ENCODE data around the gene DIDO1.
A peak's percentile ranks its signal among the peaks of the same experiment; 100 is the strongest.
"Not testable (repeated sequence)": the region's sequence is repeated elsewhere in the genome, so short reads cannot be mapped to it uniquely, and the experiment has no call there.

DIDO1 gene

DNA sequence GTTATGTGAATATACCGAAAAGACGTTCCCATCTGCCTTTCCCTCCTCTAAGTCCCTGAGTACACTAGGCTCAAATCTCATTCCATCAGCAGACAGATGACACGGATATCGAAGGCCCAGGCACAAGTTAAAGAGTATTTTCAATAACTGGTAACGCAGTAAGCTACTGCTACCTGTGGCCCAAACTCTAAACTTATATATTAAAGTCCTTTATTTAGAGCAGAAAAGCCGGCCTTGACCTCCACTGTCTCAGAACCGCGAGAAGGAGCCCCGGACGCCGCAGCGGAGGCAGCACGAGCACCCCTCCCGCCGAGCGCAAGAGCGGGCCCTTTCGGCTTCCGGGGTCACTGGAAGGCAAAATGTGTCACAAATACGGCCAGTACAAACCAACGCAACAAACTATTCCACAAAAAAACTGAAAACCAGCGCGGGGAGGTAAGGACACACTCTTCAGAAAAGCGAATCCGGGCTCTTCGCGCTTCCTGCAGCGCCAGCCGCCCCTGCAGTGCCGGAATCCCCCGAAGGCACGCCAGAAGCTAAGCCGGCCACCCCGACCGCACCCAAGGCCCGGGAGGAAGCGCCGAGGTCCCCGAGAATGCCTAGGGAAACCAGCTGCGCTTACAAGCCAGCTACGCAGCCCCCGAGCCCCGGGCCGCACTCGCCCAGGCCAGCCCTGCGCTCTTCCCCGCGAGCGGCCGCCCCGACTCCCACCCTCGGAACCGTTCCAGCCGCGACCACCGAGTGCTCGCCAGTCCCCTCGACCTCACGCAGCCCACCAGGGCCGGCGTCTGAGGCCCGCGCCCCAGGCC is 681 bp downstream of the DIDO1 start:
- DNase-seq = peak; percentile 69 to 78

DNA sequence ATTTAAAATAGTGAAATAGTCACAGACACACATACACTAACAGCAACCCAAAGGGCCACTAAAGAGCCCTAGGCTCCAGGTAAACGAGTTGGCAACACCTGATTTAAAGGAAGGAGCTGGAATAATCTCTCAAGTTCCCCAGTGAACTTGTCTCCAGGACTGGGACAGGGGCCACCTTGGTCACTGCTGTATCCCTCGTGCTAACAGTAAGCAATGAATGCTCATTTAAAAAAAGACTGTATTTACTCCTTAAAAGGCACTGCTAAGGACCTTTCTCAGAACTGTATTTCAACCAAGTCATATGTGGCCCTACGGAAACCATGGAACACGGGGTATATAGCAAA is 1.3 kb downstream of the DIDO1 start:
- DNase-seq = no peak

DNA sequence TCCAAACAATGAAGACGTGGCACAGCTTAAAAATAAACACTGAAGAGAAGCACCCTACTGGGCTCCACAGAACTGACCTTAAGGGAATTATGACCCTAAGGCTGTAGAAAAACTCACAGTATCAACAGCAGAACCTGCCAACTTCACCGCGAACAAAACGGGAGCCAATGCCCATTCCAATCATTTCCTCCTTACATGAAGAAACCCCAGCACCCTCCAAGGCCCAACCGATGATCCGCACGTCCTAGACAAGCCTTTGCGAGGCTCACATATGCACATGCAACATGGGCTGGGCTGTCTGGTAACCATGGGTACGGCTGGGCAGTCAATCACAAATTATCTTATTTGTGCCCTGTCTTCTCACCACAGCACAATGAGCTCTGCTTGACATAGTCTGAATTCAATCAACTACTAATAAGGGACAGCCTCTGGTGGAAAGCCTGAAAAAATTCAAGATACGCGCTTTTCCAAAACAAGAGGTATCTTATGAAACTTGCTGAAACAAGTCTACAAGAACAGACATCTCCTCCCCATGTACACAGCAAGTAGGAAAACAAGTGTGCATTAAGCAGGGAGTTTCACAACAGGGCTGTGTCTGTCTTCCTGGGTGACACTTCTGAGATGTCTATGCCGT is 1.7 kb downstream of the DIDO1 start:
- DNase-seq = no peak

DNA sequence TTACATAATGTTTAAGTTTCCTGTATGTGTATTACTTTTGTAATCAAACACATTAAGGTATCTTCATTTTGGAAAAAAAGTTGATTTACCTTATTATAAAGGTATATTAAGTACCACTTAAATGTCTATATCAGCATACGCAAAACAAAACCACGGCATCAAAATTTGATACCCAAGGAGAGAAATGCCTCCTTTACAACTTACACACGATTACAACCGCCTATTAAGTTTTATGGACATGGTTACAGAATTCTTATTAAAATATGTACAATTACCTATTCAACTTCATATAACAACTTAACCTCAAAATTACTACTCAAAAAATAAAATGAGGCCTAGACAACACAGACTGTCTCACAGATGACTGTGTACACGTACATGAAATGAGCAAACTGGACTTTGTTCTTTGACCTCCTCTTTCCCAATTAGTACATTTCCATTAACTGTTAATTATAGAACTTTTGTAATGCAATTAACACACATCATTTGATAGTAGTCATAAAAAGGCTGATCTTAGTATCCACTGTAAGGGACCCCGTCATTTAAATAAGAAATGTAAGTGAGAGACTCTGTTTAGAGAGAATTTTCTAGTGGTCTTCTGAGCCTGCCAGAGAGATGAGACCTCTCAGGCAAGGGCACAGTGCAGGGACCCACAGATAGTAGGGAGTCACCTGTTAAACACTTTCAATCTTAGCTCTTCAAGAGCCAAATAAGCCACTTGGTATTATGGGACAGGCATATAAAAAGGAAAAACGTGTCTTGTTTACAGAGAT is 2.5 kb downstream of the DIDO1 start:
- no peak for DNase-seq

DNA sequence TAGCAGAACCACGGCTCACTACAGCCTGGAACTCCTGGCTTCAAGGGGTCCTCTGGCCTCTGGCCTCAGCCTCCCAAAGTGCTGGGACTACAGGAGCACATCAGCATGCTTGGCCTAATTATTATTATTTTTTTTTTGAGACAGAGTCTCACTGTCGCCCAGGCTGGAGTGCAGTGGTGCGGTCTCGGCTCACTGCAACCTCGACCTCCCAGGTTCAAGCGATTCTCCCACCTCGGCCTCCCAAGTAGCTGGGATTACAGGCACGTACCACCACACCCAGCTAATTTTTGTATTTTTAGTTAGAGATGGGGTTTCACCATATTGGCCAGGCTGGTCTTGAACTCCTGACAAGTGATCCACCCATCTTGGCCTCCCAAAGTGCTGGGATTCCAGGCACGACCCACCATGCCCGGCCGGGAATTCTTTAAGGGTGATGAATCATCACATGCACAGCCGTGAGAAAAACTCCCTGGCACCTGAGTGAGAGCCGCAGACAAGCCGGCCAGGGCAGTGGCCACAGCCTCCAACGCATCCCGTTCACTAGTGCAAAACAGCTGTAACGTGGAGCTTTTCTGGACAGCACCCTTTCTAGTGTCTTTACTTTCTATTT is 3.1 kb downstream of the DIDO1 start:
- not testable (repeated sequence) for DNase-seq

DNA sequence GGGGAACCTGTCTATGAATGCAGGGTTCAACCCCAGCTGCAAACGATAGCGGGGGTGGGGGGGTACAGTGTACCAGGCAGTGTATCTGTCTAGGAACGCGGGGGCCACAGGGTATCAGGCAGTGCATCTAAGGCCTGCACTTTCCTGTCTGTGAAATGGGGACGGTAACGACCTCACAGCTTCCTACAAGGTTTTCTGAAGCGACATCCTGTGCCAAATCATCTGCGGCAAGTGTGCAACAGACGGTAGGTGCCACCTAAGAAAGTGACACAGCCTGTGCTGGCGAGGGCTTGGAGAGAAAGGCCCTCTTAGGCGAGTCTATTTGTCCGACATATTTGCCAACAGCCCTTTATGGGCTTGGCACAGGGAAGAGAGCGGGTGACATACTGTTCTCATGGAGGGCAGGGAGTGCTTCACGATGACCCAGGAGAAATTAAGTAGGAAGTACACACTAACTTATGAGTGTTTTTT is 3.8 kb downstream of the DIDO1 start:
- no peak for DNase-seq

DNA sequence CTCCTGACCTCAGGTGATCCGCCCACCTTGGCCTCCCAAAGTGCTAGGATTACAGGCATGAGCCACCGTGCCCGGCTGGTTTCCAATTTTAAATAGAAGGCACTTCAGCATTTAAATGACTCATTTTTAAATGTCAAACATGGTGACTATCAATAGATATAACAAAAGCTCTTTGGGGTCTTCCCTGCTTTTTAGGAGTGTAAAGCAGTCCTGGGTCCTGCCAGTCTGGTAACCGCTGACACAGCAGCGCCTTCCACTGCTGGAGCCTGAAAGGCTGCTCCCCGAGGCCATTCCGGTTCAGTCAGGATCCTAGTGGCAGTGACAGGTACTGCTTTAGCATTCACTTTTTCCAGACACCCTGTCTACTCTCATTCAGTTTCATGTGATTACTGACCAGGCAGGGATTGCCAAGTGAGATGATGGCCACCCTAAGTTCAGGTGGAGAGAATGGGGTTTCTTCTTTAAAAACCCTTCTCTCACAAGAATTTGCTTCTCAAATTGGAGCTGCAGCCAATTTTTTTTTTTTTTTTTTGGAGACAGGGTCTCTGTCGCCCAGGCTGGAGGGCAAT is 5.1 kb downstream of the DIDO1 start:
- DNase-seq = peak; percentile 49 to 74

DNA sequence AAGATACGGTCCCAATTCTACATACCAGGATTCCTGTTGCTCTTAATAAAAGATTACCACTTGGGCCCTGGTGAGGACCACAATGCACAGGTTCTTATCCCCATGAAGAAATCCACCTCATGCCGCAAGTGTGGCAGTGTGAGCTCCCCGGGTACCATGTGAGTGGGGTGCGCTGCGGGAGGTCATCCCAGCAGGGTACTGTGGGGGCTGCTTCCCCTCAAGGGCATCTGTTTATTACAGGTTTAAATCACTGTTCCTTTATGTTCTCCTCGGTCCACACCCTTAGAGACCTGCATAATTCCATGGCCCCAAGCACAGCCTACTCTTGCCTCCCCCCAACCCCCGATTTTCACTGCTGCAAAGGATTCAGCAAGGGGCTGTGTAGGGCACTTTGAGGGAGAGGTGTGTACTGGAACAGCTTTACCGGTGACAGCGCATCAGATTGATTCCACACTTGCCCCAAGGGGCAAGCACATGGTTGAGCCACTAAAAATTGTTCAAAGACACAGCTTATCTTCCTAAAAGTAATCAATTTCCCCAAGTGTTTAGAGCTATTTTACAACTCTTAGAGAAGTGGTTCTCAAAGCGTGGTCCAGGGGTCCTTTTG is 6.2 kb downstream of the DIDO1 start:
- no peak for DNase-seq

DNA sequence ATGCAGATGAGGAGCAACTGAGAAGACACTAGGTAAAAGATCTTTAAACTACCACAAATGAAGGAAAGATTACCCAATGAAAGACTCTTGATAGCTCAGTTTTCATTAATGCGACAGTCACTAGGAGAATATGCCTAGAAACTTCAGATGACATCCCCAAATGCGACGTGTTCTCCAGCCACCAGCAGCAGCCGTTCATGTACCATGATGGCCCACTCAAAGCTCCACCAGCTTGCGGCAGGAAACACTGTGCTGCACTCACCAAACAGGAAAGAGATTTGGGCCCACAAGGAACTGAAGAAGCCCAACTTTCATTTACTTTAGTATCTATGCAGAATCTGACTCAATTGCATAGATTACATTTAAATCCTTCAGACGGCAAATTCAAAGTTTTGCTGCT is 7.5 kb downstream of the DIDO1 start:
- DNase-seq = no peak

DNA sequence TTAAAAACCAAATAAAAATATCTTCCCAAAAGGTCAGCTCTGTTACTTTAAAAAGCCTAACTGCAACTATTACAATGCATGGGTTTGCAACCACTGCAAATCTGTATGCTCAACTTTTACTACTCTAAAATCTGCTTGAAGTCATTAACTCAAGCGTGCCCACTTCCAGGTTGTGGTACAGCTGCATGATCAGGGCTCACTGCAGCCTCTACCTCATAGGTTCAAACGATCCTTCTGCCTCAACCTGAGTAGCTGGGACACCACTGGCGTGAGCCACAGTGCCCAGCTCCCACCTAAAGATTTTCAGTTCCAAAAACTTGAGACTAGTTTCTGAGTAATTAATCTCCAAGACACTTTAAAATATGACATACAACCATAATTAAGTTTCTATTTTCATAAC is 8.2 kb downstream of the DIDO1 start:
- no peak for DNase-seq

DNA sequence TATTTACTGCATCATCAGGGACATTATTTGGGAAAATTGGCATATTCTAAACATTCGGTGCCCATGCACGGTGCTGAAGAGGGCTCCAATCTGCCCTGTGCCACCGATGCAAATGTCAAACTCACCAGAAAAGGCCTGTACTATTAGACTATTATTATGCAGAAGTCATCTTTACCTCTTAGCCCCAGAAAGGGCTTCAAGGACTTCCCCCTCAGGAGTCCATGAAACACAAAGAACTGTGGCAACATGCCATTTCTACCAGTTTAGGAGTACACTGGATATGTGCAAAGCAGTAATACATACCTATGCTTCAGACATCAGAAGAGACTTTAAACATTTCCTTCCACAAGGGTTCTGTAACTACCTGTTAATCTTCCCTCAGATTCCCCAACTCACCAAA is 8.6 kb downstream of the DIDO1 start:
- DNase-seq = no peak

DNA sequence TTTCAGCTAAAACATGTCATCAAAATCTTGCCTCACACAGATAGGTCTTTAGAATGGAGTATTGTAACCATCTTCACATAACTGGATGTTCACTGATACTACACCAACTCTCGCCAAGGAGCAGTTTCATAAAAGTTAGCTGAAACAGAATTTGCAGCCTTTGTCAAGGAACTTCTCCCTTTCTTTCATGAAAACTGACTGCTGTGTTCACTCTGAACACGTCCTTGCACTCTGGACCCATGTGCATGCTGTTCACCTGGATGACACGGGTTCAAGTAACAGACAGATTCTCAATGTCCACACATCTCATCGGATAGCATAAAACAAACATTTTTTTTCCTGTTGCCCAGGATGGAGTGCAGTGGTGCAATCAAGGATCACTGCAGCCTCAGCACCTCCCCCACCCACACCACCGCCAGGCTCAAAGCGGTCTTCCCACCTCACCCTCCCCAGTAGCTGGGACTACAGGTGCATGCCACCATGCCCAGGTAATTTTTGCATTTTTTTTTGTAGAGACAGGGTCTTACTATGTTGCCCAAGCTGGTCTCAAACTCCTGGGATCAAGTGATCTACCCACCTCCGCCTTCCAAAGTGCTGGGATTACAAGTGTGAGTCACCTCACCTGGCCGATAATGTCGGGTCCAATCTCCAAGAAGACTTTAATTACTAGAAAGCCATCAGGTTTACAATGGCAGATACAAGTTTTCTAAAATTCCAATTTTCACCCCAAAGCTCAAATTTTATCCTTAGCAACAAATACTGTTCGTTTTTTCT is 9.4 kb downstream of the DIDO1 start:
- DNase-seq = no peak

DNA sequence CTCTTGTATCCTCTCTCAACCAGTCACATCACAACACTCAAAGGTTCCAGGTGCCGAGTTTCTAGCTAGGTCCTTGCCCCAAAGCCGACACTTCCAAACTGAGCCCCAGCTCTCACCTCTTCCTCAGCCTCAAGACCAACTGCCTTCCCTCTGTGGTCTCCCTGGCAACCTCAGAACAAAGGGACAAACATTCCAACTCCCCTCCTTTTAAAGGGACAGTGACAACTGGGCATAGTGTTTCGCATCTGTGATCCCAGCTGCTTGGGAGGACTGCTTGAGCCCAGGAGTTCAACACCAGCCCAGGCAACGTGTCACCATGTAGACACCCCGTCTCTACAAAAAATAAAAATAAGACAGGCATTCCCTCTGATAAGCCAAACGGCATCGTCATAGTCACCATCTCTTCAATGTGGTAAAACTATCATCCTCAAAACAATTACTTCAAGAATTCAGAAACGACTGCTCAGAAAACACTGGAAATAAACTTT is 11.3 kb downstream of the DIDO1 start:
- DNase-seq = no peak

DNA sequence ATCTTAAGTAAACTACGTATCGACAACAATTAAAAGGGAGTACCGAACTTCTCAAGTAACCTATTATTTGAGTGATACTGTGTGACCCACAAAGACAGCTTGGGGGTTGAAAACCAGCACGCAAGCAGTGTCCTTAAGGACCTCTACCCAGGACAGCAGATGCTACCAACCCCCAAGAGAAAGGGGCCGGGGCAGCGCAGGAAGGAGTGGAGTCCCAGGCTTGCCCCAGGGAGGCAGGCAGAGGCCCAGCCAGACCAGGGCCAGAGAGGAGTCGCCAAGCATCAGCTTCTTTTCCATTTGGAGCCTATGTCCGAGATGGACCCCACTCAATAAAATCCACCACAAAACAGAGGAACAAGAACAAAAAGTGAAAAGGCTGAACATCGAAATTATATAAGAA is 11.9 kb downstream of the DIDO1 start:
- DNase-seq = no peak

DNA sequence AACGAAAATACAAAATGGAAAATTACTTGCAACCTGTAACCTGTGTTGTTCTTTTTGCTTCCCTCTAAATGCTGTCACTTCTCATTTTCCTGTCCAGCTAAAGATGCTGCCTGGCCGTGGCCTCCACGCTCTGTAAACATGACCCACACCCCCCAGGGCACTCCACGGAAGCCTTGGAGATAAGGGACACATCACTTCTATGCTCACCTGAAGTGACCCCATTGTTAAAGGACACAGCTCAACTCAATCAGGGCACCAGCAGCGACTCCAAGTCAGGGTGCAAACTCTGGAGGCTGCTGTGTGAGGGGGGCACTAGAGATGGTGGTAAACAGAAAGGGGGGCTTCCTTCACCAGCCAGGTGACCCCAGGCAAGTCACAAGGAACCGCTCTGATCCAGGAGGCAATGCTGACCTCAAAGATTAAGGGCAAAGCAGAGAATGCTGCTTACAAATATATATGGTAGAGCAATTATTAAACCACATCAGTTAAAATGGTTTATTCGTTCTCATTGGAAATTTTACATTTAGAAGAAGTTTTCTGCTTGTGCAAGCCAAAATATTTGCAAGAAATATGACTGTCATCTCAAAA is 13.2 kb downstream of the DIDO1 start:
- no peak for DNase-seq

DNA sequence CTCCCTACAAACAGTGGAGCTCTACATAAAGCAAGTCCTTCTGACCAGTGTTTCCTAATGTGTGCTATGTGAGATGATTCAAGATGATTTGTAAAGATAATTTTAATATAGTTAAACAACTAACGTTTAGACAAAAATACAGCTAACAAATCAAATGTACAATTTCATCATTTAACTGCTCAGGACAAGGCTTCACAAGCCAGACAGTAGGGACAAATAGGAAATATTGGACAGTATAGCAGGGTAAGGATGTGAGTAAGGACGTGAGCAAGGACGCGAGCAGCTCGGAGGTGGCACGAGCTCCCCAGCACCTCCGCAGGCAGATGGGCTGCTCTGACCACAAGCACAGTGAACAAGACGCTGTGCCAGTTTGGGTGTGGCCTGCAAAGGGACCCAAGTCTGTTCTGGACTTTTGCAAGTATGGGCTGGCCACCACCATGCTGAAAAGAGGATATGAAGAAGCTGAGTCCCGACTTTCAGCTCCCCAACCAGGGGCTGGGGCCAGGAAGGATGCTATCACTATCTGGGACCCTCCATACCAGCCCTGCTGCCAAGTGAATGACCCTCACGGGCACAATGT is 14.5 kb downstream of the DIDO1 start:
- DNase-seq = no peak

DNA sequence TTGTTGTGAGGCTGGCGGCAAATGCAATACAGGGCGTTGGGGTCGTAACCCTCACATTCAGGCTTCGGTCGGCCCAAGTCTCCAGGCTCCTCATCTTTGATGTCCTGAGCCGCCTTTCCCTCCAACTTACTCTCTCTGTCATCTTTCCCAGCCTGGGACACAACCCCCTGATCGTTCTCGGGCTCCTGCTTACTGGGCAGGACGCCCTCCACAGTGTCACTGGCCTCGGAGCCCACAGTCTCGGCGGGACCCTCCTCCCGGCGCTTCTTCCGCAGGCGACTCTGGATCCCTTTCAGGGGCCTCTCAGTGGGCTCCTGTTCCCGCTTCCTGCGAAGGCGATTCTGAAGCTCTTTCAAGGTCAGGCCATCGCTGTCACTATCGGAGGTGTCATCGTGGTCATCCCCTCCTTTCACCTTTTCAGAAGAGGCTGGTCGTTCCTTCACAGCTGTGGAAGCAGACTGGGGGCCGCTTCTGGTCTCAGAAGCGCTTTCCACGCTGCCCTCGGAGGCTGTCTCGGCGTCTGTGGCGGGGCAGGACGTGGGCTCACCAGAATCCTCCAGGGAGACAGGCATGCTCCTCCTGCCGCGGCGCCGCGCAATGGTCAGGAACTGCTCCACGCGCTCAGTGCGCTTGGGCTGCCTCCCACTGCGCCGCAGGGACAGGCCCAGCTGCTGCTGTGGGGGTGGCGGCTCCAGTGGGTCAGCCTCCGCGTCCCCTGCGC is 15.4 kb downstream of the DIDO1 start:
- no peak for DNase-seq

DNA sequence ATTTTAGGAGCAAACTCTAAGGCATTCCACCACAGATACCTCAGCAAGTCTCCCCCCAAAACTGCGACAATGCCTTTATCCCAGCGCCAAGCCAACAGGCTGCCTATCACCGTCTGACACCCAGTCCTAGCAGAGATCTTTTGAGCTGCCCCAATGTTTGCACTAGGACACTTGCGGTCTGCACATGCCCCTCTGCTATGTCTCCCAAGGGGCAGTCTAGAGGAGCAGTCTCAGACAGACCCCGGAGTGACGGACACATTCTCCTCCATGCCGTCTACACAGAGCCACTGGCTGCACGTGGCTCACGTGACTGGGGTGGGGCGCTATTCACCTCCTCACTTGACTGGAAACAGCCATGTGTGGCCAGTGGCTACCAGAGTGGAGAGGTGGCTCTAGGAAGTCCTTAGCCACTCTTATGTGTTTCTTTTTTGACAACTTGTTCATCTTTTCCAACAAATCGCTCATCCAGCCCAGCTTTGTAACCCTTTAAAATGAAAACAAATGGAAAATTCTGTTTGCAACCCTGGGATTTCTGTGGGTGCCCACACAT is 16.0 kb downstream of the DIDO1 start:
- no peak for DNase-seq

DNA sequence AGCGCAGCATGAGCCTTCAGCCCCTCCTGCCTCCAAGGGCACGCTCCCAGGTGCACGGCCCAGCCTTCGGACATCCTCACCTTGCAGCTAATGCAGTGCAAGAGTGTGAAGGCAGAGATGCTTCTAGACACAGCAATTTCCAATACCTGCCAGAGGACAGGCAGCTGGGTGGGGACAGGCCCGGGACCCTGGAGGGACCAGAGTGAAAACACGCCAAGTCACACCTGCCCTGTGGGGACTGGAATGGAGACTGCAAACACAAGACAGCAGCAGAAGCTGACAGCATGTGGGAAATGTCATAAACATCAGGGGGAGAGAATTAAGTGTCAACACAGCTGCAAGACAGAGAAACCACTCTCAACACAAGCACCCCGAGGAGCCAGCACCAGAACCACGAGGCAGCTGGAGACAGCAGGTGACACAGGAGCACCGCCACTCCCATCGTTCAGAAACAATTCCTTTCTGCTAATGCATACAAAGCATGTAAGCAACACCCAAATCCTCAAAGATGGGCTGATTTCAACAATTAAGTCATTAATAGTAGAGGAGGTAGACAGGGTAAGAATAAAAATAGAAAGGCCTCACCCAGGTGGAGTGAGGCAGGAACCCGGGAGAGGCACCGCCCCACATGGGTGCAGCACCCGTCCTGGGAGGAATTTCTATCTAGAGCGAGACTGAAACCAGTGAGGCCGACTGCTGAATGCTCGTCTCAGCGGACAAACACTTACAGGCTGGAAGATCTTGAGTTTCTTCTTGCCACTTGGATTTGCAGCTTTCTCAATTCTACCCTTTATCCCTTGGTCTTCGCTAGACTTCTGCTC is 17.1 kb downstream of the DIDO1 start:
- DNase-seq = no peak

Data from inflammatory macrophage treated with lipopolysaccharide for 1 hour (primary cell).